ENCODE results near the gene EIF3B. TPM values are rescaled to one million over a fixed set of nuclear protein-coding genes. Genes with fewer than 3 reads are reported as not detected.

EIF3B gene
- total RNA-seq, 2 experiments from 2014 or later = 174 to 184 TPM

- H3K9me3 Mint-ChIP-seq (ENCODE audit: insufficient read depth) = no peaks in the 10 kb centered on the region
- H3K4me1 Mint-ChIP-seq (ENCODE audit: low read depth) = peaks cover 27% of the 10 kb centered on the region
- no peak for ATAC-seq
- CTCF ChIA-PET = interaction anchor here (0.7 to 1.5 kb wide), 4 partner anchors 11 to 689 kb away, joined by 3 to 4 read pairs (median 4); no protein-coding TSS in a partner anchor
- POLR2A ChIA-PET = interaction anchor here (0.6 to 1.5 kb wide), 11 partner anchors 10 to 1378 kb away, joined by 3 to 19 read pairs (median 4); partner anchors contain the start of genes COX19 and PSMG3
- H3K36me3 Mint-ChIP-seq (ENCODE audit: low read depth) = peaks cover 10% of the 10 kb centered on the region
- peak overlapping the region; percentile 100 for H3K27ac Mint-ChIP-seq
- DNase-seq = no peak
- no peaks in the 10 kb centered on the region for H3K27me3 Mint-ChIP-seq (ENCODE audit: low read depth)
- peak overlapping the region; percentile 90 for H3K4me3 Mint-ChIP-seq
Observed at GRCh38 chr7:2353113-2353935, 1.3 kb upstream of the EIF3B start.

- CTCF ChIA-PET = interaction anchor here (0.7 to 1.5 kb wide), 4 partner anchors 11 to 690 kb away, joined by 3 to 4 read pairs (median 4); no protein-coding TSS in a partner anchor
- Mint-ChIP-seq H3K4me1 (ENCODE audit: low read depth) (peaks cover 27% of the 10 kb centered on the region), H3K27me3 (ENCODE audit: low read depth) (no peaks in the 10 kb centered on the region), H3K4me3 (peak overlapping the region; percentile 90), H3K36me3 (ENCODE audit: low read depth) (peaks cover 10% of the 10 kb centered on the region), H3K27ac (peak overlapping the region; percentile 100), H3K9me3 (ENCODE audit: insufficient read depth) (no peaks in the 10 kb centered on the region)
- ATAC-seq (peak; percentile 79), DNase-seq (peak; percentile 93)
- POLR2A ChIA-PET = interaction anchor here (0.6 to 1.5 kb wide), 14 partner anchors 10 to 1379 kb away, joined by 3 to 19 read pairs (median 4); partner anchors contain the start of genes COX19 and PSMG3
Observed at GRCh38 chr7:2353936-2354185, 766 bp upstream of the EIF3B start.

- ATAC-seq (peak; percentile 17), DNase-seq (peak; percentile 27)
Observed at GRCh38 chr7:2354939-2355704, 495 bp downstream of the EIF3B start.

GRCh38 chr7:2355705-2356008, 1.0 kb downstream of the EIF3B start:
- H3K27me3 Mint-ChIP-seq (ENCODE audit: low read depth) = no peaks in the 10 kb centered on the region
- peaks cover 22% of the 10 kb centered on the region for H3K36me3 Mint-ChIP-seq (ENCODE audit: low read depth)
- DNase-seq = no peak
- ChIA-PET POLR2A (interaction anchor here (0.6 to 1.9 kb wide), 6 partner anchors 9 to 247 kb away, joined by 3 to 7 read pairs (median 4); partner anchors contain the start of gene CHST12), CTCF (interaction anchor here (1.0 to 1.5 kb wide), 7 partner anchors 8 to 777 kb away, joined by 3 to 8 read pairs (median 5); no protein-coding TSS in a partner anchor)
- H3K4me1 Mint-ChIP-seq (ENCODE audit: low read depth) = peaks cover 41% of the 10 kb centered on the region
- H3K27ac Mint-ChIP-seq = peak overlapping the region; percentile 83
- no peak for ATAC-seq
- H3K4me3 Mint-ChIP-seq = peak overlapping the region; percentile 85
- no peaks in the 10 kb centered on the region for H3K9me3 Mint-ChIP-seq (ENCODE audit: insufficient read depth)

More at GRCh38 chr7:2354939-2355704, 495 bp downstream of the EIF3B start:
- CTCF ChIA-PET = interaction anchor here (1.0 to 1.5 kb wide), 8 partner anchors 7 to 776 kb away, joined by 3 to 8 read pairs (median 4); no protein-coding TSS in a partner anchor
- POLR2A ChIA-PET = interaction anchor here (0.6 to 1.9 kb wide), 8 partner anchors 10 to 785 kb away, joined by 3 to 19 read pairs (median 5); partner anchors contain the start of genes CHST12 and PSMG3
- Mint-ChIP-seq H3K27ac (peak overlapping the region; percentile 100), H3K4me1 (ENCODE audit: low read depth) (peaks cover 39% of the 10 kb centered on the region), H3K9me3 (ENCODE audit: insufficient read depth) (no peaks in the 10 kb centered on the region), H3K27me3 (ENCODE audit: low read depth) (no peaks in the 10 kb centered on the region), H3K36me3 (ENCODE audit: low read depth) (peaks cover 18% of the 10 kb centered on the region), H3K4me3 (peak overlapping the region; percentile 90)

- POLR2A ChIA-PET = interaction anchor here (0.9 to 1.1 kb wide), 2 partner anchors 22 to 65 kb away, joined by 3 to 5 read pairs; no protein-coding TSS in a partner anchor
- H3K9me3 Mint-ChIP-seq (ENCODE audit: insufficient read depth) = no peaks in the 10 kb centered on the region
- H3K4me1 Mint-ChIP-seq (ENCODE audit: low read depth) = peaks cover 41% of the 10 kb centered on the region
- H3K36me3 Mint-ChIP-seq (ENCODE audit: low read depth) = peaks cover 26% of the 10 kb centered on the region
- peak overlapping the region; percentile 85 for H3K4me3 Mint-ChIP-seq
- no peaks in the 10 kb centered on the region for H3K27me3 Mint-ChIP-seq (ENCODE audit: low read depth)
- ATAC-seq (no peak), DNase-seq (no peak)
- CTCF ChIA-PET = interaction anchor here (0.9 kb wide), 1 partner anchor 9 kb away, joined by 3 read pairs; no protein-coding TSS in a partner anchor
- H3K27ac Mint-ChIP-seq = no peak overlapping the region
Observed at GRCh38 chr7:2357165-2357564, 2.5 kb downstream of the EIF3B start.

GRCh38 chr7:2357571-2357970, 2.9 kb downstream of the EIF3B start:
- H3K4me1 Mint-ChIP-seq (ENCODE audit: low read depth) = peaks cover 38% of the 10 kb centered on the region
- ATAC-seq = no peak
- ChIA-PET CTCF (interaction anchor here (0.9 kb wide), 1 partner anchor 9 kb away, joined by 3 read pairs; no protein-coding TSS in a partner anchor), POLR2A (interaction anchor here (0.9 to 1.1 kb wide), 2 partner anchors 21 to 64 kb away, joined by 3 to 5 read pairs; no protein-coding TSS in a partner anchor)
- no peaks in the 10 kb centered on the region for H3K27me3 Mint-ChIP-seq (ENCODE audit: low read depth)
- no peaks in the 10 kb centered on the region for H3K9me3 Mint-ChIP-seq (ENCODE audit: insufficient read depth)
- peak overlapping the region; percentile 20 for H3K27ac Mint-ChIP-seq
- H3K4me3 Mint-ChIP-seq = peak overlapping the region; percentile 22
- no peak for DNase-seq
- H3K36me3 Mint-ChIP-seq (ENCODE audit: low read depth) = peaks cover 30% of the 10 kb centered on the region

GRCh38 chr7:2358968-2359527, 4.4 kb downstream of the EIF3B start:
- H3K27me3 Mint-ChIP-seq (ENCODE audit: low read depth) = no peaks in the 10 kb centered on the region
- no peaks in the 10 kb centered on the region for H3K9me3 Mint-ChIP-seq (ENCODE audit: insufficient read depth)
- H3K4me3 Mint-ChIP-seq = no peak overlapping the region
- no peak overlapping the region for H3K27ac Mint-ChIP-seq
- CTCF ChIA-PET = interaction anchor here (0.6 to 3.4 kb wide), 2 partner anchors 11 to 110 kb away, joined by 3 to 11 read pairs; no protein-coding TSS in a partner anchor
- ATAC-seq (no peak), DNase-seq (no peak)
- peaks cover 30% of the 10 kb centered on the region for H3K4me1 Mint-ChIP-seq (ENCODE audit: low read depth)
- POLR2A ChIA-PET = no interaction called here
- peaks cover 44% of the 10 kb centered on the region for H3K36me3 Mint-ChIP-seq (ENCODE audit: low read depth)

- no peak for ATAC-seq
- H3K4me3 Mint-ChIP-seq = no peak overlapping the region
- CTCF ChIA-PET = interaction anchor here (0.6 to 3.4 kb wide), 2 partner anchors 12 to 109 kb away, joined by 3 to 11 read pairs; no protein-coding TSS in a partner anchor
Observed at GRCh38 chr7:2359610-2360009, 5.0 kb downstream of the EIF3B start.

GRCh38 chr7:2360796-2361195, 6.2 kb downstream of the EIF3B start:
- H3K4me3 Mint-ChIP-seq = no peak overlapping the region
- no peak for DNase-seq
- ChIA-PET POLR2A (interaction anchor here (0.9 kb wide), 2 partner anchors 10 to 46 kb away, joined by 3 read pairs; no protein-coding TSS in a partner anchor), CTCF (interaction anchor here (1.1 to 3.4 kb wide), 3 partner anchors 13 to 108 kb away, joined by 3 to 11 read pairs (median 4); no protein-coding TSS in a partner anchor)
- H3K9me3 Mint-ChIP-seq (ENCODE audit: insufficient read depth) = no peaks in the 10 kb centered on the region
- H3K27ac Mint-ChIP-seq = no peak overlapping the region
- peaks cover 58% of the 10 kb centered on the region for H3K36me3 Mint-ChIP-seq (ENCODE audit: low read depth)
- ATAC-seq = no peak
- peaks cover 30% of the 10 kb centered on the region for H3K4me1 Mint-ChIP-seq (ENCODE audit: low read depth)
- H3K27me3 Mint-ChIP-seq (ENCODE audit: low read depth) = no peaks in the 10 kb centered on the region

More at GRCh38 chr7:2359610-2360009, 5.0 kb downstream of the EIF3B start:
- peaks cover 49% of the 10 kb centered on the region for H3K36me3 Mint-ChIP-seq (ENCODE audit: low read depth)
- no peaks in the 10 kb centered on the region for H3K27me3 Mint-ChIP-seq (ENCODE audit: low read depth)
- peaks cover 30% of the 10 kb centered on the region for H3K4me1 Mint-ChIP-seq (ENCODE audit: low read depth)
- DNase-seq = no peak
- no peaks in the 10 kb centered on the region for H3K9me3 Mint-ChIP-seq (ENCODE audit: insufficient read depth)
- POLR2A ChIA-PET = no interaction called here
- H3K27ac Mint-ChIP-seq = no peak overlapping the region

GRCh38 chr7:2362385-2363088, 7.9 kb downstream of the EIF3B start:
- ATAC-seq (no peak), DNase-seq (no peak)
- Mint-ChIP-seq H3K4me1 (ENCODE audit: low read depth) (peaks cover 18% of the 10 kb centered on the region), H3K27me3 (ENCODE audit: low read depth) (no peaks in the 10 kb centered on the region), H3K4me3 (no peak overlapping the region), H3K36me3 (ENCODE audit: low read depth) (peaks cover 71% of the 10 kb centered on the region), H3K9me3 (ENCODE audit: insufficient read depth) (no peaks in the 10 kb centered on the region), H3K27ac (no peak overlapping the region)
- CTCF ChIA-PET = interaction anchor here (2.7 to 3.4 kb wide), 2 partner anchors 15 kb away, joined by 9 to 11 read pairs; no protein-coding TSS in a partner anchor
- POLR2A ChIA-PET = no interaction called here
